NB4 (cell line): ENCODE results near the gene SLC16A14.

Experiments used
- CTCF ChIP-seq: IDR thresholded peaks from one replicate; pipeline ENCODE4 v1.5.1; 2012; ENCODE audit warnings: low read depth, low read length
- POLR2A ChIP-seq: IDR thresholded peaks from 2 replicates; pipeline ENCODE4 v1.6.1; 2011; ENCODE audit warnings: mild to moderate bottlenecking; ENCODE audit not compliant: insufficient read length; ENCODE audit errors: extremely low read depth
- TF ChIP-seq, protein P1 (sequence below): IDR thresholded peaks from 2 replicates; pipeline ENCODE4 v1.6.1; 2011; ENCODE audit warnings: low read depth, low read length

- no peak for TF ChIP-seq CTCF
- TF ChIP-seq, protein P1, sequence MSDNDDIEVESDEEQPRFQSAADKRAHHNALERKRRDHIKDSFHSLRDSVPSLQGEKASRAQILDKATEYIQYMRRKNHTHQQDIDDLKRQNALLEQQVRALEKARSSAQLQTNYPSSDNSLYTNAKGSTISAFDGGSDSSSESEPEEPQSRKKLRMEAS, result no peak
- TF ChIP-seq POLR2A, result no peak
Observed at GRCh38 chr2:230069402-230069801, 678 bp upstream of the SLC16A14 start.
